Large intestine (tissue), 3 donors: ENCODE results near the gene CACNA2D4. TPM values are rescaled to one million over a fixed set of nuclear protein-coding genes. Genes with fewer than 3 reads are reported as not detected.

Experiments used
- DNase-seq, 2 donors: peaks; one replicate each; pipeline versions ENCODE4 v3.0.0 to v3.0.0-alpha.2; 2013
- H3K27ac ChIP-seq: one replicate; pipeline ENCODE4 v1.5.1; 2013; ENCODE audit warnings: low read length
- H3K27me3 ChIP-seq: 2 replicates; pipeline ENCODE4 v1.6.1; 2013; ENCODE audit warnings: low read length; ENCODE audit not compliant: control insufficient read depth, insufficient read depth
- H3K36me3 ChIP-seq: 2 replicates; pipeline ENCODE4 v1.6.1; 2013; ENCODE audit warnings: low read length; ENCODE audit not compliant: control insufficient read depth, insufficient read depth
- H3K4me1 ChIP-seq: one replicate; pipeline ENCODE4 v1.6.1; 2013; ENCODE audit warnings: low read length; ENCODE audit not compliant: control insufficient read depth, insufficient read depth
- H3K4me3 ChIP-seq: one replicate; pipeline ENCODE4 v1.5.1; 2013; ENCODE audit warnings: low read length
- H3K9me3 ChIP-seq: one replicate; pipeline ENCODE4 v1.6.1; 2013; ENCODE audit warnings: mild to moderate bottlenecking, low read depth, low read length, moderate library complexity; ENCODE audit not compliant: control insufficient read depth
- WGBS: methylation state at CpG from one replicate; pipeline ENCODE4 v1.1.5; 2013; ENCODE audit warnings: low lambda C conversion rate; ENCODE audit not compliant: insufficient coverage; 5-methylcytosine and 5-hydroxymethylcytosine counted together
- polyA plus RNA-seq: library from polyadenylated mRNA; unstranded; fragments of 120-200 nt; gene quantifications from one replicate; pipeline ENCODE4 v1.2.1, GENCODE V29; 2013

The CACNA2D4 gene
- polyA plus RNA-seq, 1 donor = 5.9 TPM

- DNase-seq = no peak
- Histone ChIP-seq H3K4me3 (no peak overlapping the region), H3K36me3 (peaks cover 24% of the 10 kb centered on the region), H3K27me3 (no peaks in the 10 kb centered on the region), H3K4me1 (peaks cover 2% of the 10 kb centered on the region), H3K27ac (no peak overlapping the region), H3K9me3 (no peaks in the 10 kb centered on the region)
- WGBS = 100% methylated on average over 1 of the region's 5 CpGs
Measured at GRCh38 chr12:1777798-1778197, 140.7 kb downstream of the CACNA2D4 start.

GRCh38 chr12:1776170-1776921 lies 142.1 kb downstream of the CACNA2D4 start:
- DNase-seq = peak in 1 of 2 donors; percentile 35
- Histone ChIP-seq H3K4me3 (no peak overlapping the region), H3K27ac (no peak overlapping the region)

GRCh38 chr12:1773937-1774655 lies 144.4 kb downstream of the CACNA2D4 start:
- no peak for DNase-seq
- peaks cover 19% of the 10 kb centered on the region for H3K36me3 ChIP-seq
- no peak overlapping the region for H3K27ac ChIP-seq
- H3K4me1 ChIP-seq = peaks cover 2% of the 10 kb centered on the region
- no peaks in the 10 kb centered on the region for H3K9me3 ChIP-seq
- H3K27me3 ChIP-seq = no peaks in the 10 kb centered on the region
- 100% methylated on average over 2 of the region's 4 CpGs for WGBS
- H3K4me3 ChIP-seq = no peak overlapping the region

More at GRCh38 chr12:1776170-1776921, 142.1 kb downstream of the CACNA2D4 start:
- Histone ChIP-seq H3K4me1 (peaks cover 2% of the 10 kb centered on the region), H3K36me3 (peaks cover 22% of the 10 kb centered on the region), H3K27me3 (no peaks in the 10 kb centered on the region), H3K9me3 (no peaks in the 10 kb centered on the region)
- 80% methylated on average over 1 of the region's 4 CpGs for WGBS

- no peaks in the 10 kb centered on the region for H3K4me1 ChIP-seq
- peak in 1 of 2 donors; percentile 16 for DNase-seq
- no peaks in the 10 kb centered on the region for H3K27me3 ChIP-seq
- no peaks in the 10 kb centered on the region for H3K9me3 ChIP-seq
- no peak overlapping the region for H3K4me3 ChIP-seq
- H3K36me3 ChIP-seq = peaks cover 14% of the 10 kb centered on the region
- WGBS = 63% methylated on average over 3 of the region's 8 CpGs
- H3K27ac ChIP-seq = no peak overlapping the region
Measured at GRCh38 chr12:1769809-1770494, 148.5 kb downstream of the CACNA2D4 start.

GRCh38 chr12:1768615-1769014 lies 149.8 kb downstream of the CACNA2D4 start:
- no peak for DNase-seq
- peaks cover 11% of the 10 kb centered on the region for H3K36me3 ChIP-seq
- H3K4me1 ChIP-seq = no peaks in the 10 kb centered on the region
- no peaks in the 10 kb centered on the region for H3K27me3 ChIP-seq
- no peak overlapping the region for H3K4me3 ChIP-seq
- no CpG with 5 or more reads among the region's 1 CpG for WGBS
- H3K9me3 ChIP-seq = no peaks in the 10 kb centered on the region
- no peak overlapping the region for H3K27ac ChIP-seq

GRCh38 chr12:1767407-1768090 lies 150.9 kb downstream of the CACNA2D4 start:
- Histone ChIP-seq H3K4me1 (no peaks in the 10 kb centered on the region), H3K9me3 (no peaks in the 10 kb centered on the region), H3K4me3 (no peak overlapping the region), H3K36me3 (peaks cover 4% of the 10 kb centered on the region), H3K27me3 (no peaks in the 10 kb centered on the region), H3K27ac (no peak overlapping the region)
- no peak for DNase-seq
- no CpG with 5 or more reads among the region's 1 CpG for WGBS

- Histone ChIP-seq H3K27me3 (no peaks in the 10 kb centered on the region), H3K27ac (no peak overlapping the region), H3K9me3 (no peaks in the 10 kb centered on the region), H3K36me3 (peaks cover 3% of the 10 kb centered on the region), H3K4me3 (no peak overlapping the region), H3K4me1 (no peaks in the 10 kb centered on the region)
- 60% methylated on average over 1 of the region's 1 CpG for WGBS
- no peak for DNase-seq
Measured at GRCh38 chr12:1766110-1766509, 152.3 kb downstream of the CACNA2D4 start.

GRCh38 chr12:1763153-1763552 lies 155.3 kb downstream of the CACNA2D4 start:
- Histone ChIP-seq H3K36me3 (no peaks in the 10 kb centered on the region), H3K27me3 (no peaks in the 10 kb centered on the region), H3K4me1 (no peaks in the 10 kb centered on the region), H3K4me3 (no peak overlapping the region), H3K27ac (no peak overlapping the region), H3K9me3 (no peaks in the 10 kb centered on the region)
- DNase-seq = no peak
- WGBS = 83% methylated on average over 1 of the region's 2 CpGs

- no peaks in the 10 kb centered on the region for H3K4me1 ChIP-seq
- no peaks in the 10 kb centered on the region for H3K27me3 ChIP-seq
- H3K36me3 ChIP-seq = peaks cover 9% of the 10 kb centered on the region
- H3K9me3 ChIP-seq = no peaks in the 10 kb centered on the region
- no peak for DNase-seq
- no CpG with 5 or more reads among the region's 3 CpGs for WGBS
- H3K4me3 ChIP-seq = no peak overlapping the region
- H3K27ac ChIP-seq = no peak overlapping the region
Measured at GRCh38 chr12:1761857-1762256, 156.6 kb downstream of the CACNA2D4 start.
